Ecto neural progenitor cell (in vitro differentiated cells): ENCODE data around the gene TAAR9.
"Not testable (repeated sequence)": the region's sequence is repeated elsewhere in the genome, so short reads cannot be mapped to it uniquely, and the experiment has no call there.

Source experiments
- DNase-seq: peaks from one replicate; pipeline ENCODE4 v3.0.0-alpha.2; 2018; ENCODE audit warnings: low spot score

Gene TAAR9

DNA sequence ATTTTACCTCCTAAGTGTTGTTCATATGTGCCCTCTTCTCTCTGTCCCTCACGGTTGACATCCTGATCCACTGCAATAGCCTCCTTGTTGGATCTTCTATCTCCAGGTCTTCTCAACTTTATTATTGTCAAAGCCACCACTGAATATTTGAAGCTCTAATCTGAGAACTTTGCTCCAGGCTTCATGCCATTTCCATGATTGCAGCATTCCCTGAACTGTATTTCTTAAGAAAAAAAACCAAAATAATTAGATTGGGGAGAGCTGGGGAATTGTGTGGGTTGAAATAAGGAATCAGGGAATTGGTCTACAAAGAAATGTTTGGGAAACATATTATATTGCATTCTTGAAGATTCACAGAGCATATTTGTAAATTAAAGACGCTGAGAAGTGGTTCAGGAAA is 22.7 kb upstream of the TAAR9 start:
- no peak for DNase-seq

DNA sequence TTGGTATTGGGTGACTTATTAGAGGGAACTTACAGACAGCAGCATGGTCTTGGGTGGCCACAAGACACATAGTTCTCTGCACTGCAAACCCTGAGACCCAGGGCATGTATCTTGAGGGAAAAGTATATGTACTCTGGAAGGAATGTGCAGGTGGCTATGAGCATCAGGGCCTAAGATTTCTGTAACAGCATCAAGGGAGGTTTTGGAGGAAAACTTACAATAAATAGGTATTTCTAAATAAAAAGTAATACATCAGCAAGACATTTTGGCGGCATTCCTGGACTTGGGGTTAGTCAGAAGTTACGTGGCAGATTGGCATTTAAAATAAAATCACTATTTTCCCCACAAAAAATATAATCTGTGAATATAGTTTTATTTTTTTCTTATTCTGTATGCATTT is 17.1 kb upstream of the TAAR9 start:
- no peak for DNase-seq

DNA sequence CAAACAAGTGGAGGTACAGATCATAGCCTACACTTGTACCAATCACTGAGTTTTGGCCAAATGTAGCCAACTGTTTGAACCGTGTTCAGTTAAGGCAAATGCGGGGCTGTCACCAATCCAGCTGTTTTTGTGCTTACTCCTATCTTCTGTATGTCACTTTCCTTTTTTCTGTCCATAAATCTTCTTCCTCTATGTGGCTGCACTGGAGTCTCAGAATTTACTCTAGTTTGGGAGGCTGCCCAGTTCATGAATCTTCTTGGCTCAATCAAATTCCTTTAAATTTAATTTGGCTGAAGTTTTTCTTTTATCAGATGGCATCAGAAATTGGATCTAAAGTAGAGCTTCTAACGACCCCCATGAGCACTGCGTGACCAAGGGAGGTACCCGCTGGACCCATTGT is 13.4 kb upstream of the TAAR9 start:
- no peak for DNase-seq

DNA sequence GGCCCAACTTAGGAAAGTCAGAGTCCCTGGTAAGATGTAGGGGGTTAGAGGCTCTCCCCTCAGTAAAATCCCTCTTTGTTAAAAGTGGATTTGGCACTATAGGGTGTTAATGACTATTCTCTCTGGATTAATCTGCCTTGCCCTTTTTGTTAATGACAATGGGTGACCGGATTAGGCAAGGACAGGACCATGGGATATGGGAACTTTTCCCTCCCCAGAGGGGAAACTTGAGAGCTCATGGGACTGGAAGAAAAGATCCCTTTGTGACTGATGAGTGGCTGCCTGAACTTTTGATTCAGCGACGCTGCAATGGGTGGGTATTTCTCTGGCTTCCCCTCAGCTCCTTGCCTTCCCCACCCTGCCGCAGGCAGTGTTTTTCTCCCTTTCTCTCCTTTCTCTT is 12.2 kb upstream of the TAAR9 start:
- DNase-seq: no peak

DNA sequence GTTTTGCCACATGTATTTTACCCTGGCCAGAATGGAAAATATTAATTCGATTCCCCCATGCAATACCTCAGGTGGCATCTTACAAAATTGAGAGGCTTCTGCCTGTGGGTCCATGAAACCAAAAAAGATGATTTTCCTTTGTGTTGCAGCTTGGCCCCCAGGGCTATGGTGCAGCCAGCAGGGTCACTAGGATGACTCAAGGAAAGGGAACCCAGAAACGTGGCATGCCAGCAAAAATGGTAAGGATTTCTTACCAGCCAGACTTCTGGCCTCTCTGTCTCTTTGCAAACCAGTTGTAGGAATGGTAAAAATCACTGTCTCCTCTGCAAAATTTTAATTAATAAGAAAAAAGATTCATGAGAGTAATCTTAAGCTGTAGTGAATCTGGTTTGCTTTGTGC is 11.6 kb upstream of the TAAR9 start:
- DNase-seq: no peak

DNA sequence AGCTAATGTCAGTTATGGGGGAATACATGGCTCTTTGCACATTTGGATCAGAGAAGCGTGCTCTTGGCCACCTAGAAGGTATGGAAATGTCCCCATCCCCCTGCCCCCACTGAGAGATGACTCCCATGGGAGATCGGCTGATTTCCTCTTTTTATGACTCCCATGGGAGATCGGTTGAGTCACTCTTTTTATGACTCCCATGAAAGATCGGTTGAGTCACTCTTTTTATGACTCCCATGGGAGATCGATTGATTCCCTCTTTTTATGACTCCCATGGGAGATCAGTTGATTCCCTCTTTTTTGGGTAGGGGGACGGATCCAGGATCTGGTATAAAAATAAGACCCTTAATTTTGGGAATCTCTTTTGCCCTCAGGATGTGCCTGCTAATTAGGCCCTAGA is 10.3 kb upstream of the TAAR9 start:
- no peak for DNase-seq

DNA sequence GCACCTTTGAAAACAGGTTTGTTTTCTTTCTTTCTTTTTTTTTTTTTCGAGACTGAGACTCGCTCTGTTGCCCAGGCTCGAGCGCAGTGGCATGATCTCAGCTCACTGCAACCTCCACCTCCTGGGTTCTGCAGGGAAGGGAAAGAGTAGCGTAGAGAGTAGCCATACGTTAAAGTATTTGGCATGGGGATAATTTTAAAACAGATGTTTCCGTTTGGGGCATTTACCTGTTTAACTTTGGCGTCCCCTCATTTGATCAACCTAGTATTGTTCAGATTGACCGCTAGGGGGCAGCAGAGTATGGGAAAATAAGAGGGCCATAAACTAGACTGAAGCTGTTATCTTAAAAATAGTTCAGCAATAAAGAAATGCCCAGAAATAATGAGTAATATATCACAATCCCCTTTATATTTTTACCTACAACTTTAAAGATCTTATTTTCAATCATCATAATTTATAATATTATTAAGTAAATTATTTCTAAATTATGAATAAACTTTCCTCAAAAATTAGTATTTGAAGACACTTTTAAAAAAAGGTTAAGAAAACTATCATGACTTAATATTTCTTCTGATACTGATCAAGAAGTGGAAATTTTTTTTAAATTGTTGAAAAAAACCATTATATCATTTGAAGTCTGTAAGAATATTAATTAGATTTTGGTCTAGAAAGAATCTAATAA is 7.6 kb upstream of the TAAR9 start:
- peak; percentile 63 for DNase-seq

DNA sequence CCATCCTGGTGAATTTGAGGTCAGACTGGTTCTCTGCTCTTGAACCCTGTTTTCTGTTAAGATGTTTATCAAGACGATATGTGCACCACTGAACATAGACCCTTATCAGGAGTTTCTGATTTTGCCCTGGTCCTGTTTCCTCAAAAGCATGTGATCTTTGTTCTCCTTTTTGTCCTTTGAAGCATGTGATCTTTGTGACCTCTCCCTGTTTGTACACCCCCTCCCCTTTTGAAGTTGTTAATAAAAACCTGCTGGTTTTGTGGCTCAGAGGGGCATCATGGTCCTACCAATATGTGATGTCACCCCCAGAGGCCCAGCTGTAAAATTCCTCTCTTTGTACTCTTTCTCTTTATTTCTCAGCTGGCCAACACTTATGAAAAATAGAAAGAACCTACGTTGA is 3.5 kb upstream of the TAAR9 start:
- DNase-seq: not testable (repeated sequence)

DNA sequence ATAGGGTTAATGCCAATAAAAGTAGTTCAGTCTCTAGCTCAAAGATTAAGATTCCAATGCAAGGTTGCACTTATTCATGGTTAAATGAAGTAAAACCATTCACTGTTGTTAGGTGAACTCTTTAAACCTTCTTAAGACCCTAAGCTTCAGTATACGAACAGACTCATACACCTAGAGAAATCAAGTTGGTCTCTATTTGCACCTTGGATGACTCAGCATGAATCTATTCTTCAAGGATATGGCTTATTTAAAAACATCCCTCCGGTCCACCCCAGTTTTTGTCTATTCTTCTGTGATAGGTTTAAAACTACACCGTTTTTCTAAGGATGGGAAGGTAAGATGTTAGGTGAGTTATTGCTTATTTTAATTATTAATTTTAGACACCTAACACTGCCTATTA is 932 bp upstream of the TAAR9 start:
- DNase-seq: no peak

DNA sequence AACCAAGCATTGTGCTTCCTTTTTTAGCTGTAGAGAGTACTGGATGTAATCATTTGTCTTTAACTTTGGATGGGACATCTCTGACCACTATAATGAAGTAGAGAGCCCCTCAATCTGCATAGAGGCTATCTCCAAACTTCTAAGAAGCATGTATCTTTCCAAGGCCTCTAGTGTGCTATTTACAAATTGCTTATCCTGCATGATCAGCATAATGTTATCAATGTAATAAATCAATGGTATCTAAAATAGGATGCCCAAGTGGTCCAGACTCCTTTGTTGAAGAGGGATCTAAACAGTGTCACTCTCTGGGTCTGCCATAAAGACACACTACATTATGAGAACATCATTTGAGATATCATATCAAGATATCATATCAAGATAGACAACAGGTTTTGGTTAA is 6.7 kb downstream of the TAAR9 start:
- no peak for DNase-seq

DNA sequence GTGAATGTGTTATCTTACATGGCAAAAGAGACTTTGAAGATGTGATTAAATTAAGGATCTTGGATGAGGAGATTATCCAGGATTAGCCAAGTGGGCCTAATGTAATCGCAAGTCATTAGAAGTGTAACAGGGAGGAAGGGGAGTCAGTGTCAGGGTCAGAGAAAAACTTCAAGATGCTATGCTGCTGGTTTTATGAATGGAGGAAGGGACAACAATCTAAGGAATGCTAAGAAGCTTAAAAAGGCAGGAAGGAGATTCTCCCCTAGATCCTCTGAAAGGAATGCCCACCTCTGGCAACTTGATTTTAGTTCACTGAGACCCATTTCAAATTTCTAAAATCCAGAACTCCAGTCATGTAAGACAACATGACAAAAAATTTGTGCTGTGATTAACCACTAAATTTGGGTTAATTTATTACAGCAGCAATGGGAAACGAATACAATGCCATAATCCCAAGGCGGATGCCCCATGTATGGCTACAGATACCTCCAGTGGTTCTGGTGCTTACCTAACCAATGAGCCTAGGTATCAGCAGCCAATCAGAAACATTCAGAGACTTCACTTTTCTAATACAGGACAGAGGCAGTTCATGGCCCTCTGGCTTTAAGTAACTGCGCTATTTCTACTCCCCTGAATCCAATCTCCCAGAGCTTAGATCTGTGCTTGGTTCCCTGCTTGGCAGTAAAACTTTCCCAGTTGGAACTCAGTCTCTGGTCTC is 10.8 kb downstream of the TAAR9 start:
- no peak for DNase-seq

DNA sequence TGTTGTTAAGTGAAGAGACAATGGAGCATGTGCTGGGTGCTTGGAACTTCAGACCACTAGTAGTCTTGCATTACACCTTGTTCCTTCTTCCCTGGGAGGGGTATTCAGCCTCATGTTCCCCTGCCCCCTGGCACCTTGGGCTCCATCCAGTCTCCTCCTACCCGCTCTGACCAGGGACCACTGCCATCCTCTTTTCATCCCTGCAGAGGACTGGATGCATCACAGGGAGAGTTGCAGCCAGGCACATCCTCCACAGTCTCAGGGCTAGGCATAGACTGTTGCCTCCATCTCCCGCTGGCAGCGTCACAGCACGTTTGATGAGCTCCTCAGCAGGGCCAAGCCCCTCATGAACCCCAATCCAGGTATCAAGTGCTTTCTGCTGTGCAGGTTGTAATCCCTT is 13.1 kb downstream of the TAAR9 start:
- no peak for DNase-seq

DNA sequence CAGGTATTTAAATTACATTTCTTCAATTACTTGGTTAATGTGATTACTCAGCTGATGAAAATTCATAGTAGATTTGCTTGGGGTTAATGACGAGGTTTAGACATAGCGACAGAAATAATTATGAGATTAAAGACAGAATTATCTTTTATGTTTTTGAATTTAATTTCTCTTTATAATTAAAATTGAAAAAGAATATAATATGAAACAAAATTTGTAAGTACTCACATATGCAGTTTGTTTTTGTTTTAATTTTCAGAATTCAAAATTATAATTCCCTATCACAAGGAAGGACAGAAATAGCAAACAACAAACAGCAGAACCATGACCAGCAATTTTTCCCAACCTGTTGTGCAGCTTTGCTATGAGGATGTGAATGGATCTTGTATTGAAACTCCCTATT is 14.3 kb downstream of the TAAR9 start, which contains the start of gene TAAR8:
Gene TAAR8, plus strand, starts transcription at position 301 of the 400 bp plus-strand sequence. Its CDS starts 21 bp downstream, at position 322.
- DNase-seq: no peak

DNA sequence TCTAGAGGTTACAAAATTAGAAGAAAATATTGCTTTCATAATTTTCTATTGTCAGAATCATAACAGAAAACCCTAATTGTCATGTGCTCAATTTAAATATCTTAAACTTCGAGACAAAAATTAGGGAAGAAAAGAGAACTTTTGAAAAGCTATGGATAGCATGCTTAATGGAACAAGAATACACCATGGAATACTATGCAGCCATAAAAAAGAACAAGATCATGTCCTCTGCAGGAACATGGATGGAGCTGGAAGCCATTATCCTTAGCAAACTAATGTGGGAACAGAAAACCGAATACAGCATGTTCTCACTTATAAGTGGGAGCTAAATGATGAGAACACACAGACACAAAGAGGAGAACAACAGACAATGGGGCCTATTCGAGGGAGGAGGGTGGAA is 22.0 kb downstream of the TAAR9 start:
- not testable (repeated sequence) for DNase-seq

DNA sequence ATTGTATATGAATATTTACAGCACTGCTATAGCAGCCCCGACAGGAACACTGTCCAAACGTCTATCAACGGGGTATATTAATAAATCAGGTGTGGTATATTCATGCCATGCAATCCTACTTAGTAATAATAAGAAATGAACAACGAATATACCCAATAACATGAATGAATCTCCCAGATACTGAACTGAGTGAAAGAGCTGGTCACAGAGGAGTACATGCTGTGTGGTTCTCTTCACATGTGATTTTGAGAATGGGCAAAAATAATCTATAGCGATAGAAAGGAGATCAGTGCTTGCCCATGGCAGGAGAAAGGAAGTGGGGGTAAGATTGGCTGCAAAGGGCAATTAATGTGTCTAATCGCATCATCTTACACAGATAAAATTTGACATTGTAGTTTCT is 28.3 kb downstream of the TAAR9 start:
- no peak for DNase-seq

DNA sequence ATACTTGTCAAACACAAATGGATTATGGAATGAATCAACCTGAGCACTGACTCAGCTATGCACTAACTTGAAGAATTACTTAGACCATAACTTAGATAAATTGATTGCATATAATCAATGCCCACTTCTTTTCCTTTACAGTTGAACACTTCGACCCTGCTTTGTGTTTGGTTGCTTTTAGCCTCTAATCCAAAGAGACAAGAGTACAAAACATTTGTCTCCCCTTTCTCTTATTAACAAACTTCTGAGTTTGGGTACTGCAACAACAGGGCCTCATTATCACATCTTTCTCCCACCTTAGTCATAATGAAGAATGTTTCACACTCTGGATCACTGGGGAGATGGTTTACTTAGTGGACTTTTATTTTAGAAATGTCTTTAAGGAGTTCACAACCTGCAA is 29.5 kb downstream of the TAAR9 start:
- no peak for DNase-seq

DNA sequence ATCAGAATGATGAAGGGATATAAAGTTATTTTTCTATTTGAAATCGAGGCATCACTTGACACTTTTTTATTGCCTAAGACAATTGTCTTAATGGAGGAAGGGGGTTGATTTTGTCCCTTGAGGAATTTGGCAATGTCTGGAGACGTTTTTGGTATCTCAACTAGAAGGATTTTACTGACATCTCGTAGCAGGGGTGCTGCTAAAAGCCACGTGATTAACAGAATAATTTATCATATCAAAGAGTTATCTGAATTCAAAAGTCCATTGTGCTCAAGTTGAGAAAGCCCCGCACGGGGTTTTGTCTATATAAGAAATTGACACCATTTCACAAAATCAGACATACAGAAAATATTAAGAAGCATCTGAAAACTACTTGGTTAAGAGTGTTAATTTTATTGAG is 30.5 kb downstream of the TAAR9 start:
- DNase-seq: no peak

DNA sequence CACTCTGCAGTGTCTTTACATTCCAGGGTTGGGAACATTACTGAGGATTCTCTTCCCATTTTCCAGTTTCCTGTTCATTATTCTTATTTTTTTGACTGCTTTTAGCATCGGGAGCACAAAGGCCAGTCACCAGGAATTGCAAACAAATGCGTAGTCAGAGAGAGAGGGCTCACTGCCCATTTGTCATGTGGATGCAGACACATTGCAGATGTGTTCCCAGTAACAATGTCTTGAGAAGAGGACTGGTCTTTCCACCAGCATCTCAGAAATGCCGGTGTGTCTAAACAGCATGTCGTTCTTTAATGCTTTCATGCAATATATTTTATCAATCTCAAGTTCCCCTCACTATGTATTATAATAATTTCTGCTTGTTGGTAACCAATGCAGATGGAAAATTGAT is 31.1 kb downstream of the TAAR9 start:
- no peak for DNase-seq

DNA sequence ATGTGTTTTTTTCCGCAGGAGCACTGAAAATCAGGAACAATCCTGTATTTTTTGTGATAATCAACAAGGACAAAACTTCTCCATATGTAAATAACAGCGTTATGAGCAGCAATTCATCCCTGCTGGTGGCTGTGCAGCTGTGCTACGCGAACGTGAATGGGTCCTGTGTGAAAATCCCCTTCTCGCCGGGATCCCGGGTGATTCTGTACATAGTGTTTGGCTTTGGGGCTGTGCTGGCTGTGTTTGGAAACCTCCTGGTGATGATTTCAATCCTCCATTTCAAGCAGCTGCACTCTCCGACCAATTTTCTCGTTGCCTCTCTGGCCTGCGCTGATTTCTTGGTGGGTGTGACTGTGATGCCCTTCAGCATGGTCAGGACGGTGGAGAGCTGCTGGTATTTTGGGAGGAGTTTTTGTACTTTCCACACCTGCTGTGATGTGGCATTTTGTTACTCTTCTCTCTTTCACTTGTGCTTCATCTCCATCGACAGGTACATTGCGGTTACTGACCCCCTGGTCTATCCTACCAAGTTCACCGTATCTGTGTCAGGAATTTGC is 32.2 kb downstream of the TAAR9 start, which contains the start of gene TAAR6:
Gene TAAR6, plus strand, starts transcription at position 102 of the 557 bp plus-strand sequence. Its CDS starts 0 bp downstream, at position 102.
- no peak for DNase-seq

DNA sequence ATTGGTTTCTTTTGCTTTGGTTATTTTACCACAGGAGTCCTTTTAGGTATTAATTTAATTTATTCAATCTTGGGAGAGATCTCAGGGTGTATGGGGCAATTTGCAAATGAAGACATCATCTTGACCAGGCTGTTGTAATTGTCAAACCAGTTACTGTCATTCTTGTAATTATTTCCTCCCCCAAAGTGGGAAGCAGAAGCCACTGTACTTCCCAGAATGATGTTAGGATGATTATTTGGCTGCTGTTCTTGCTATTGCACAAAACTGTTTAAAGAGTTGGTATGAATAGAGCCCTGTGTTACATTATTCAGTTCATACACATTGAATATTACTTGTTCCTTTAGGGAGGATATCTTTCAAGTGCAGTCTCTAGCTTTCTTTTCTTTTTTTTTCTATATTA is 33.7 kb downstream of the TAAR9 start:
- no peak for DNase-seq

DNA sequence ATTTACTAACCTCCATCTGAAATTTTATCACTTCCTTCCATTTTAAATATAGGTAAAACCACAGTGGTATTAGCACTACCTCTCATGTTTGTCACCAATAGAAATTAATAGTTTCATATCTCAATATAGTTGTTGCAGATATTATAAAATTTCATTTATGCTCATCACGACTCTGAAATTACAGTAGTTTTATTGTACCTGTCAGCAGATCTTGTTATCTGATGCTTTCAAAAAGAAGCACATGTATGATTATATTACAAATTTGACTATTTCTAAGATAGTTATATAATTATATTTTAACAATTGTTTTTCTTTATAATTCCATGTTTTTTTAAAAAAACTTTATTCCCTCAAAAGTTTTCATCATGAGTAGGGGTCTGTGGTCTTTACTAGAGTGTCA is 46.6 kb downstream of the TAAR9 start:
- DNase-seq: no peak

DNA sequence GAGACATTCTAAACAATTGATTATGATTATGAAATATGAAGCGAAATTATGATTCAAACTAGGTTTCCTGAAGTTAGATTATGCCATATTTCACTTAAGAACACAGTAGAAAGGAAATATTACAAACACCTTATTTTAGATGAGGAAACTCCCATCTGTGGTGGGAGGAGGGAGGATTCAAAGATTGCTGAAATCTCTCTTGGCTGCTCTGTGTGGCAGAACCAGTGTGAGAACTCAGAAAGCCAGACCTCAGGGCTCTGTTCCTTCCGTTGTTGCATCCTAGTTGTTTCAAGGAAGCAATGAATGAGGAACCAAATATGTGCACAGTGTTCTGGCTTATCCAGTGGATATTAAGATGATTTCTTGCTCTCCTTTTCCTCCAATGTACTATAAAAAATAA is 49.3 kb downstream of the TAAR9 start:
- DNase-seq: no peak
